ENCODE measurements around the gene DTNBP1.

DNA sequence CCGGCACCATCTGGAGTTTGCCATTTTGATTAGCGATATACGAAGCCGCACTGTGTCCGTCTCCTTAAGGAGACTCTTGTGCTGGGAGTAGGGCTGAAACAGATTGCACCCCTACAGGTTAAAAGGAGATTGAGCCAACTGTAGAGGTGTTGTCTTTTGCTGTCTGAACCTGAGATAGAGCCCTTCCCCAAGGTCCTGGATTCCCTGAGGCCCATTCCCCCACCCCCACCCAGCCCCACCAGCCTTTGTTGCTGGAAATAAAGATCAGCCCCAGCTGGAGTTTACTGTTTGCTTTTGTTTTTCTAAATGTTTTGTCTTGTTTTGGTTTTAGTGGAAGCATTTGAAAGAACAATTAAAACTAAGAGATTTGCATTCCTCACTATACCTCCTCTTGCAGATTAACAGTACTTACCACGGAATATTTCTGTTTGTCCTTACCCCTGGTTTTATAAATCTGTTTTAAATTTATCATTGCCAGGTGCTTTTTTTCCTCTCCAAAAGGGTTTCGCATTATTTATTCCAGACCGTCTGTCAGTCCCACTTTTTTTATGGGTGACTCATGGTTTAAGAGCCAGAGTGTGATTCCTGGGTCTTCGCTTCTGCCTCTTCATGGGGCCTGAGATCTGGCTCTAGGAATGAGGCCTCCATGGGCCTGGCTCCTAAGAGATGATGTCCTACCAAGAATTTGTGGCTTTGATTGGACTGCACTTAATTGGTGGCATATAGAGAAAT, 169.2 kb downstream of the DTNBP1 start:
- TF ChIP-seq POLR2A (IDR thresholded peaks at IDR 0.05): no peak
- TF ChIP-seq, protein P1, sequence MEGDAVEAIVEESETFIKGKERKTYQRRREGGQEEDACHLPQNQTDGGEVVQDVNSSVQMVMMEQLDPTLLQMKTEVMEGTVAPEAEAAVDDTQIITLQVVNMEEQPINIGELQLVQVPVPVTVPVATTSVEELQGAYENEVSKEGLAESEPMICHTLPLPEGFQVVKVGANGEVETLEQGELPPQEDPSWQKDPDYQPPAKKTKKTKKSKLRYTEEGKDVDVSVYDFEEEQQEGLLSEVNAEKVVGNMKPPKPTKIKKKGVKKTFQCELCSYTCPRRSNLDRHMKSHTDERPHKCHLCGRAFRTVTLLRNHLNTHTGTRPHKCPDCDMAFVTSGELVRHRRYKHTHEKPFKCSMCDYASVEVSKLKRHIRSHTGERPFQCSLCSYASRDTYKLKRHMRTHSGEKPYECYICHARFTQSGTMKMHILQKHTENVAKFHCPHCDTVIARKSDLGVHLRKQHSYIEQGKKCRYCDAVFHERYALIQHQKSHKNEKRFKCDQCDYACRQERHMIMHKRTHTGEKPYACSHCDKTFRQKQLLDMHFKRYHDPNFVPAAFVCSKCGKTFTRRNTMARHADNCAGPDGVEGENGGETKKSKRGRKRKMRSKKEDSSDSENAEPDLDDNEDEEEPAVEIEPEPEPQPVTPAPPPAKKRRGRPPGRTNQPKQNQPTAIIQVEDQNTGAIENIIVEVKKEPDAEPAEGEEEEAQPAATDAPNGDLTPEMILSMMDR (IDR thresholded peaks at IDR 0.05): no peak
- no peak for TF ChIP-seq POLR2AphosphoS5 (IDR thresholded peaks at IDR 0.05)

Data from prostate gland (tissue), 2 donors.